Lower leg skin (tissue), 3 donors: ENCODE results near the gene KRT2.

Experiments used
- CTCF ChIP-seq, 3 donors: fragments of 450-650 bp; IDR thresholded peaks; one replicate each; pipeline ENCODE4 v1.5.1; 2016; ENCODE audit warnings: antibody characterized with exemption in 3 of 3, mild to moderate bottlenecking in 3 of 3, moderate library complexity in 2 of 3
- POLR2A ChIP-seq, 2 donors: fragments of 450-650 bp; IDR thresholded peaks; one replicate each; pipeline ENCODE4 v1.6.1; 2016 to 2017; ENCODE audit warnings: antibody characterized with exemption in 2 of 2, mild to moderate bottlenecking in 1 of 2, moderate library complexity in 1 of 2

GRCh38 chr12:52605542-52605941, 46.5 kb downstream of the KRT2 start:
- TF ChIP-seq POLR2A (IDR thresholded peaks at IDR 0.05) (no peak), CTCF (IDR thresholded peaks at IDR 0.05) (no peak)
